Endothelial cell of umbilical vein (primary cell): ENCODE measurements around the gene ZNF319. TPM values are rescaled to one million over a fixed set of nuclear protein-coding genes. Genes with fewer than 3 reads are reported as not detected.

Source experiments
- BruUV-seq: library from RNA; stranded (reverse); fragments of 400-500 nt; replicated peaks from 2 replicates; lab custom pipeline; 2021; lab: Mats Ljungman, UMichigan
- CTCF ChIA-PET: fragments of 300-600, 350-600 bp; sonication (Branson Sonifier 250); formaldehyde crosslinking; loops from one replicate; lab custom pipeline; 2021; ENCODE audit warnings: antibody characterized with exemption, inconsistent platforms; lab: Charles Lee
- POLR2A ChIA-PET: fragments of 300-600, 350-600 bp; sonication (Branson Sonifier 250); formaldehyde crosslinking; loops from one replicate; lab custom pipeline; 2021; ENCODE audit warnings: antibody characterized with exemption, inconsistent platforms; lab: Charles Lee
- DNase-seq: peaks from one replicate; pipeline ENCODE4 v3.0.0-alpha.2; 2011; ENCODE audit warnings: low read depth, low spot score
- FAIRE-seq: peaks from 2 replicates; lab custom pipeline; 2011; peaks lifted over from hg19 to GRCh38; lab: Jason Lieb, UNC
- H2AFZ ChIP-seq: 2 replicates; pipeline ENCODE4 v1.6.0; 2012; ENCODE audit warnings: low read depth, low read length, control low read depth, inconsistent platforms
- H3K27ac ChIP-seq: 2 replicates; pipeline ENCODE4 v1.5.1; 2011; ENCODE audit warnings: low read depth, mild to moderate bottlenecking, control low read depth, low read length, moderate library complexity; ENCODE audit not compliant: insufficient read depth
- H3K27me3 ChIP-seq, 2 experiments: 2 replicates each; pipeline versions ENCODE4 v1.6.0 to v1.6.1; 2011; ENCODE audit warnings: low read length in 2 of 2, mixed read lengths in 1 of 2; ENCODE audit not compliant: control insufficient read depth in 2 of 2, insufficient read depth in 2 of 2
- H3K36me3 ChIP-seq, 2 experiments: 2 replicates in 1 of 2; 3 replicates in 1 of 2; pipeline ENCODE4 v1.5.1; 2011; ENCODE audit warnings: low read length in 2 of 2, mild to moderate bottlenecking in 1 of 2, moderate library complexity in 1 of 2; ENCODE audit not compliant: control insufficient read depth in 2 of 2, insufficient read depth in 2 of 2; ENCODE audit errors: extremely low read depth in 1 of 2
- H3K4me1 ChIP-seq: 3 replicates; pipeline ENCODE4 v1.5.1; 2011; ENCODE audit warnings: mild to moderate bottlenecking, low read length; ENCODE audit not compliant: control insufficient read depth, insufficient read depth; ENCODE audit errors: extremely low read depth
- H3K4me2 ChIP-seq: 2 replicates; pipeline ENCODE4 v1.6.1; 2011; ENCODE audit warnings: low read length, control low read depth, mixed read lengths; ENCODE audit not compliant: insufficient read depth
- H3K4me3 ChIP-seq, 3 experiments: fragments of 200-600 bp in 1 of 3; sonication (generic), shearing (Covaris generic) in 1 of 3; replicated peaks in 1 of 3; 2 replicates each; pipeline ENCODE4 v1.5.1; 2011 to 2016; ENCODE audit warnings: control low read depth in 3 of 3, low read length in 3 of 3, mild to moderate bottlenecking in 2 of 3, inconsistent platforms in 1 of 3, low read depth in 1 of 3, moderate library complexity in 1 of 3; ENCODE audit not compliant: insufficient read depth in 1 of 3
- H3K79me2 ChIP-seq: 2 replicates; pipeline ENCODE4 v1.6.0; 2012; ENCODE audit warnings: low read length, inconsistent platforms; ENCODE audit not compliant: control insufficient read depth, insufficient read depth
- H3K9ac ChIP-seq: replicated peaks from 2 replicates; pipeline ENCODE3; 2011; ENCODE audit warnings: low read length, control low read depth; ENCODE audit not compliant: insufficient read depth; ENCODE audit errors: extremely low read depth
- H3K9me1 ChIP-seq: replicated peaks from 3 replicates; pipeline ENCODE4 v1.6.0; 2011; ENCODE audit warnings: mild to moderate bottlenecking, low read length; ENCODE audit not compliant: control insufficient read depth, insufficient read depth; ENCODE audit errors: extremely low read depth
- H3K9me3 ChIP-seq: replicated peaks from 2 replicates; pipeline ENCODE4 v1.5.1; 2012; ENCODE audit warnings: low read length, inconsistent platforms; ENCODE audit not compliant: control insufficient read depth, insufficient read depth
- H4K20me1 ChIP-seq: replicated peaks from 2 replicates; pipeline ENCODE3; 2011; ENCODE audit warnings: mild to moderate bottlenecking, low read length; ENCODE audit not compliant: control insufficient read depth, insufficient read depth; ENCODE audit errors: extremely low read depth
- CTCF ChIP-seq, 2 donors: IDR thresholded peaks; 1 replicate in 1 of 2; 2 replicates in 1 of 2; pipeline ENCODE4 v1.5.1; 2011; ENCODE audit warnings: low read length in 2 of 2, mild to moderate bottlenecking in 2 of 2, moderate library complexity in 2 of 2, control low read depth in 1 of 2, inconsistent platforms in 1 of 2, low read depth in 1 of 2; ENCODE audit not compliant: insufficient read depth in 1 of 2; ENCODE audit errors: extremely low read depth in 1 of 2
- EZH2 ChIP-seq: IDR thresholded peaks from 2 replicates; pipeline ENCODE4 v1.6.1; 2012; ENCODE audit warnings: borderline replicate concordance, low read depth, mild to moderate bottlenecking, moderate library complexity, low read length, inconsistent platforms; ENCODE audit not compliant: severe bottlenecking
- FOS ChIP-seq: IDR thresholded peaks from 2 replicates; pipeline ENCODE4 v1.6.1; 2011; ENCODE audit warnings: mild to moderate bottlenecking, low read length, moderate library complexity, borderline replicate concordance; ENCODE audit not compliant: insufficient read depth
- GATA2 ChIP-seq: IDR thresholded peaks from 2 replicates; pipeline ENCODE4 v1.7.0; 2011; ENCODE audit warnings: low read depth, mild to moderate bottlenecking, moderate library complexity, mixed read lengths, low read length; ENCODE audit not compliant: insufficient read length, insufficient read depth
- JUN ChIP-seq: IDR thresholded peaks from 2 replicates; pipeline ENCODE4 v1.6.1; 2011; ENCODE audit warnings: borderline replicate concordance, low read depth; ENCODE audit not compliant: insufficient read length, insufficient read depth
- MAX ChIP-seq: IDR thresholded peaks from 2 replicates; pipeline ENCODE4 v1.6.1; 2011; ENCODE audit not compliant: insufficient read depth, insufficient read length
- MYC ChIP-seq: IDR thresholded peaks from one replicate; pipeline ENCODE4 v1.6.1; 2011; ENCODE audit warnings: mild to moderate bottlenecking, low read depth, low read length
- POLR2A ChIP-seq: IDR thresholded peaks from 2 replicates; pipeline ENCODE4 v1.6.1; 2012; ENCODE audit warnings: low read depth, mild to moderate bottlenecking, control low read depth, low read length
- POLR2AphosphoS5 ChIP-seq: IDR thresholded peaks from 2 replicates; pipeline ENCODE4 v1.6.1; 2012; ENCODE audit warnings: low read depth, mild to moderate bottlenecking, control low read depth, low read length, moderate library complexity; ENCODE audit not compliant: insufficient read depth
- dilution Hi-C: fragments of 300-500 bp; cut with MboI; formaldehyde crosslinking; loops from one replicate; pipeline ENCODE4 v1.15.0; 2019; ENCODE audit warnings: low sequenced_read_pairs; ENCODE audit not compliant: extremely low pct_ligation_motif_present
- intact Hi-C: fragments of 100-400 bp; cut with micrococcal nuclease; formaldehyde crosslinking; loops from one replicate; pipeline ENCODE4 v1.10.0; 2022
- polyA plus RNA-seq, 4 experiments: library from polyadenylated mRNA; depleted of rRNA in 3 of 4; stranded (reverse) in 3 of 4; unstranded in 1 of 4; fragments of >200 nt; gene quantifications; 2 replicates each; pipeline versions ENCODE4 v1.2.1 to v1.2.3, GENCODE V29; 2011 to 2012; ENCODE audit warnings: missing spikeins in 1 of 4
- total RNA-seq: library from RNA; stranded (reverse); gene quantifications from 2 replicates; pipeline ENCODE4 v1.2.3, GENCODE V29; 2021

Gene ZNF319
- total and polyA plus RNA-seq, 2 donors (not counting 3 experiments of a cell fraction or from before 2014, with no cell fraction given), result 5.4 to 9.9 TPM

GRCh38 chr16:58042001-58042885, 41.8 kb upstream of the ZNF319 start:
- Histone ChIP-seq H3K9me3 (no peaks in the 10 kb centered on the region), H4K20me1 (no peaks in the 10 kb centered on the region), H3K9ac (no peak overlapping the region), H3K9me1 (no peaks in the 10 kb centered on the region), H3K27me3 (no peaks in the 10 kb centered on the region), H3K36me3 (no peaks in the 10 kb centered on the region), H3K79me2 (no peaks in the 10 kb centered on the region), H2AFZ (no peak overlapping the region), H3K27ac (no peak overlapping the region), H3K4me3 (no peak overlapping the region), H3K4me1 (no peaks in the 10 kb centered on the region), H3K4me2 (no peak overlapping the region)
- no TSS peak for BruUV-seq
- ChIA-PET POLR2A (no interaction called here), CTCF (no interaction called here)
- intact Hi-C loops (no loop called here), dilution Hi-C loops (no loop called here)
- TF ChIP-seq JUN (no peak), FOS (no peak), EZH2 (no peak), POLR2AphosphoS5 (no peak), POLR2A (no peak), MAX (no peak), GATA2 (no peak), CTCF (IDR thresholded peaks at IDR 0.05; ENCODE audit: extremely low read depth in 1 of 2, insufficient read depth in 1 of 2, low read depth in 1 of 2, low read length in 2 of 2) (no peak), MYC (no peak)
- FAIRE-seq, result no peak
- DNase-seq, result no peak
